HUDEP-2 (cell line): ENCODE data around the gene RALGAPA2.
A peak's percentile ranks its signal among the peaks of the same experiment; 100 is the strongest.

ENCODE experiments used
- DNase-seq, 76 experiments: peaks; one replicate each; lab custom pipeline; 2025; ENCODE audit not compliant: unreplicated experiment in 76 of 76; lab: John Stamatoyannopoulos, UW

The RALGAPA2 gene

DNA sequence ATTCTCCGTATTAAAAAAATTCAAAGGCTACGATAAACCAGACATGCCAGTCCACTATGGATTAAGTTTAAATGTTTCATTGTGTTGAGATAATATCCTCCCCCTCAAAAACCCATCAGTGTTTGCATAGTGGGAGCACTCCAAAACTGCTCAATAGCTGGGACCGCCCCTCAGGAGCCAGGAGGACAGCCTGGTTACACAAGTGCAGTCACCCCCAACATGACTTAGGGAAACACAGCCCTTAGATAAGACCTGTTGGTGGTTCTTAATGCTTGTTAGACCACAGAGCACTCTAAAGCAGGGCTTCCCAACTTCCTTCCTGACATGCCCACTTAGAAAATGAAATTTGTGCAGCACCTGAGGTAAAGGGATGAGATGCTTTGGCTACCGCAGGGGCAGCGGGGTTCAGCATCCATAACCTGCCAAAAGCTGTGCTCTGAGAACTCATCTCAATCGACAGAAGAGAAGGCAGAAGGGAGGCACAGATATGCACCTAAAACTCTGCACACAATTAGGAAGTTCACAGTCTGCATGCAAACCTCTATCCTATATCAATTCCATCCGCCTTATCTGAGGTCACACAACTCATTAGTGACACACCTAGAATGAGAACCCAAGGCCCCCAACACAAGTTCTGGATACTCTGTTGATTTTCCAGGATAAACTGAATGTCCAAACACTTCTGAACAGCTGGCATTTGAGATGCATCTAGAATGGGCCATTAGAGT, 74.3 kb downstream of the RALGAPA2 start:
- DNase-seq, result peak in 13 of 76 experiments; percentile 1 to 32 (median 5)

DNA sequence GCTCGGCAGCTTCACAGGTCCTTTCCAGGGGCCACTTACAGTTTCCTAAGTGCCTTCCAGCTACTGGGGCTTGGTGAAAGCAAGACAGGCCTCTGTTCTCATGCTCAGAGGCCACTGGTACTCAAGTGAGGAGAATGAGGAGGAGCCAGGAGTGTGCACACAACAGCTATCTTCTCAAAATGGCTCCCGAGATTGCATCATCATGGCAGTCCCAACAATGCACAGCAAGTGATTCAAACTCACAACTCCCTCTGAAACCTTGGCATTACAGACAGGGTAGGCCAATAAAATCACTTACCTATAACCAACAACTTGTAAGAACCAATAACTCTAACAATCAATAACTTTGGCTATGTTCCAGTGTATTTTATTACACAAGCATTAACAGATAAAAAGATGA, 77.4 kb downstream of the RALGAPA2 start:
- DNase-seq, result no peak

DNA sequence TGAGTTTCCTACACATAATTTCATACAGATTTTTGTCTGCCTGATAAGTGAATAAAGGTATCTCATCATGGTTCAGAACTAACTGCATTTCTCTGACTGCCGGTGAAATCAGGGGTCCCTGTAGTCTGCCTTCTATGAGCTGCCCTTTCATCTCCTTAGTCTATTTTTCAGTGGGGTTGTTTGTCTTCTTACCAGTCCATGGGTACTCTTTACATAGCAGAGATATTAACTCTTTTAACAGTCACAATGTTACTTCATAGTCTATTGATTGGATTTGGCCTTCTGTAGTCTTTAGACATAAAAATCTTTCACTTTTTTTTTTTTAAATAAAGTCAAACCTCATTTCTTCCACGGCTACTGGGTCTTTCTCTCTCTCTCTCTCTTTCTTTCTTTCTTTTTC, 79.8 kb downstream of the RALGAPA2 start:
- DNase-seq, result no peak

DNA sequence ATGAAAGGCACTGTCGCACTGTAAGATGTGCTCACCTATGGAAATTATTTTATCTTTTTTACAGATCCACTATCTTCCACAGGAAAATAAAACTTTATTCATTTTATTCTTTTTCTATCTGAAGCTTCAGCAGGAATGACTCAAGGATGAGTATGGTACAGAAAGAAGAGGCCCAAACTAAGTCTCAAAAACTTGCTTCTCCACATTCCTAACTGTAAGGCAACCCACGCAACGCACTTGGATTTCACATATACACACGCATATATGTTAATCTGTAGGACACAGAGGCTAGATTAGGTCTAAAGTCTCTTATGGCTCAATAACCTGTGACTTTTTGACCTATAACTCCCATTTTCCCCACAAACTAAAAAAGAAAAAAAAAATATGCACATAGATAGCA, 81.9 kb downstream of the RALGAPA2 start:
- no peak for DNase-seq

DNA sequence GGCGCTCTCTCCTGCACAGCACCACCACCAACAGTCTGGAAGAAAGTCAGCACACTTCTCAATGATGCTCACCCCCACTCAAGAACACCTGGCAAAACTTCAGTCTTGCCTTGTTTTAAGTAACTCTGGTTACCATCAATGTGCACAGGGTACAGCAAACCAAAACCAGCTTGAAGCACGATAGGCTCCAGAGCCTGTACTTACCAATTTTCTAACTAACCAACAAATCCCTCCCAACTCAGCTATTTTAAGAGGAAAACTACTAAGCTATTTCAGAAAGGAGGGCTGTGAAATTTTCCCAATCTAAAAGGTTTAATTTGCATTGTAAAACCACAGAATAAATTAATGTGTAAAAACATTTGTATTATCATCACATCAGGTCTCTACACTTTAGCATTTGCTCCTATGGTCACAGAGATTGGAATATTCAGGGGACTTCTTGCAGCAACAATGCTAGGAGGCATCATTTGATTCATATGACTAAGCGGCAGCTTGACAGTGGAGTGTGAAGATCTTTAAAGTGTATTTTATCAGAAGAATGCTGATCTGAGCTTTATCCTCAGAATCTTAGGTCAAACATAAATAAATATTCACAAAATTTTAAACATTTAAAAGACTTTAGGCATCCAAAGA, 82.8 kb downstream of the RALGAPA2 start:
- DNase-seq, result no peak

DNA sequence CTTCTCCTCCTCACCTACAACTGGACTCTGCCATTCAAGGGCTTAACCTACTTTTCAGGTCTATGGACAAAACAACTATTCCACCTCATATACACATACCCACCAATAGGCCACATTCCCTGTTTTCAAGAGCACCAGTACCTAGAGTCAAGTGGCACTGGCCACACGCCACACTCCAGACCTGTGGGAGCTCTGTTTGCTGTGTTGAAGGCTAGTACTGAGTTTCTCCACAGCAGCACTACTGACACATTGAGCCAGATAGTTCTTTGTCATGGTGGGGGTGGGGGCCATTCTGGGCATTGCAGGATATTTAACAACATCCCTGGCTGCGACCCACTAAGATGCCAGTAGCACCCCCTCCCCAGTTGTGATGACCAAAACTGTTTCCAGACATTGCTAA, 84.1 kb downstream of the RALGAPA2 start:
- no peak for DNase-seq

DNA sequence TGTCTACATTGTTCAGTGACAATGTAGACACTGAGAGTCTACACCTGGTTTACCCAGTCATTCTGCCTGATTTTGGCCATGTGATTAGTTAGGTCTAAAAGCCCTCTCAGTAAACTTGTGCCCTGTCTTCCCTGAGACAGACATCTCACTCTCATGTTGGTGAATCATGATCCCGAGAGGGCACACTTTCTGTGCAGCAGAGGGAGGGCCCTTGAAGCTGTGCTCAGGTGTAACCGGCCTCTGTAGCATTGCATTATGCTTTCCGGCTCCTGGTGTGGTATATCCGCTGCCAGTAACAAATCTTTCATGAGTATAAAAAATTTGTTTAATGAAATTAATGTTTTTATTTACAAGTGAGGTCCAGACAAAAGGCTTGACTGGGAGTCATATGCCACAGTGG, 85.0 kb downstream of the RALGAPA2 start:
- no peak for DNase-seq

DNA sequence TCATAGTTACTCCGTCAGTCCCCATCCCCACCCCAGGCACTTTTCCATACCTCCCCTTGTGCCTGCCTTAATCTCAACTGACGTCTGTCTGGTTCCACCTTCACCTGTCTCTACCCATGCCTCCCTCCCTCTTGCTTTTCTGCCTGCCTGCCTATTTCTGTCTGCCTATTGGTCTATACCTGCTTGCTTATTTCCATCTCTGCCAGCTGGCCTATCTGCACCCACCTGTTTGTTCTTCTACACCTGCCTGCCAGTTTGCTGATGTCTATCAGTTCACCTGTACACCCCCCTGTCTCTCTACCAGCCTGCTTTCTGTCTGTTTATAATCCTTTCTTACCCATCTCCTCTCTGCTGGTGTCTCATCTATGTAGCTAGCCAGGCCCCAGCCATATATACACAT, 87.5 kb downstream of the RALGAPA2 start:
- no peak for DNase-seq

DNA sequence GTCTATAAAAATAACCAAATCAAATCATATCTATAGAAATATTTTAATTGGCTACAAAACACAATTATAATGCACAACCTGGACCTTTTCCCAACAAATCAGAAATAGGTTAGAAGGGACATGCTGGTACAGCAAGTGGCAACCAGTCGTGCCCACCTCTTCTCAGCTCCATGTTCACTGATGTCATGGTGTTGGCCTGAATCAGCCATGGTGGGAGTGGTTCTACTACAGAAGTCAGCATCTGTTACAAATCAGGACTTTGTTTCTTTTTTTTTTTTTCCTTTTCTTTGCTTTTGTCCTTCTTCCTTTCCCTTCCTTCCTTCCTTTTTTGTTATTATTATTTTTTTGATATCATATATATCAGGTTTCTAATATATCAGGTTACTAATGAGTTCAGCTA, 91.2 kb downstream of the RALGAPA2 start:
- DNase-seq, result no peak

DNA sequence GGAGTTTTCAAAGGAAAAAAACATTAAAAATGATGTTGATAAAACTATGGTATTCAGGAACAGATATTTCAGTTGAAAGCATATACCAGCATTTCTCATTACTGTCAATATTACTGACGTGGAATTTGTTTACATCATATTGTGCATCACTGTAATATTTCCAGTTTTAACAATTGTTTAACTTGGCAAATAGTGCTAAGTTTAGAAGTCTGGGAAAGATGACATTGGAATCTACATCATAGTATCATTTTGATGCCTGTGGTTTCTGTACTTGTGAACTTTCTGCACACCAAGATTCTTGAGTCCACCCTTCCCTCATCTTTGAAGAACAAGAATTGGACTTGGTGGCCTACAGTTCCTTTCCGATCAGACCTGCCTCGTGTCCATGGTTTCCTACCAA, 98.1 kb downstream of the RALGAPA2 start:
- DNase-seq, result no peak

DNA sequence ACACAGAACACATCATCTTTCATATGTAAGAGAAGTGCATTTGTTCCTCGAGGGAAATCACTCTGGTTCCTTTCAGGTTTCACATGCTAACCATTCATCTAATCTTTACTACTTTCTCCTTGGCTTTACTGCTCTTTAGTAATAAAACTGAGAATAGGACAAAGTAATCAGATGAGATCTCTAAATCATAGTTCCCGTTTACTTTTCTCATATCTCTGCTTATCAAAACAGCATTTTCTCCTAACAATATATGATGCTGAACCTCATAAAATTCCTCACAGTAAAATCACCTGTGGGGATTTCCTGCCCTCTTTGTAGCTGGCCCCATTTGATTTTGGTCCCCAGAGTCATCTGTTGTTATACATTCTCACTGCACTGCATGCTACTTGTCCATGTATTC, 100.2 kb downstream of the RALGAPA2 start:
- DNase-seq, result no peak

DNA sequence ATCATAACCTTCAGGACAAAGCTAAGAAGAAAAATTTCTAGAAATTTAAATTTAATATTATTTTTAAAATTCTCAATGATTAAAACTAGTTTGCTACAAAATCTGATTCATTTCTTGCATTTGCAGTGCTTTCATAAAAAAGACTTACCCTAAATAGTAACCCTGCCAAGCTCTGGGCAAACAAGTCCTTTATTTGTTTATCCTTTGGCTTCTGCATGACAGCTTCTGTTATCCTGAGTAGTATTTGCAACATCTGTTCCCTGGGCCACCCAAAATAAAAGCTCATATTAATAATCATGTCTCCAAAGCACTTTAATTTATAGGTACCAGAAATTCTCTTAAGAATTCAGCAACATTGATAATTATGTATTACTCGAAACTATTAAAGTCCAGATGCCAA, 101.3 kb downstream of the RALGAPA2 start:
- no peak for DNase-seq

DNA sequence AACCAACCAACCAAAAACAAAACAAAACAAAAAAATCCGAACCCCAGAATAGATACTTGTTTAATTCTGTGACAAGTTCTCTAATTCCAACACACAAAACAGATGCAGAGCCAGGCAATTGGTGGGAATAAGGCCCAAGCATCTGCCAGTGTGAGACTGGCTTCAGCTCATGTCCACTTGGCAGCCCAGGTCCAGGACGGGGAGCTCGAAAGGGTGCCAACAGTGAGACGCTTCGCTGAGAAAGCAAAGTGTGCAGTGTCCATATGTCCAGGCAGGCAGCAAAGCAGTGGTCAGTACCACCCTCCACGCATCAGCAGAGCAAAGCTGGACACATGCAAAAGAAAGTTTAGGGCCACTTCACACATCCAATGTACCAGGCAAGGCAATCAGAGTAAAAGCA, 102.9 kb downstream of the RALGAPA2 start:
- DNase-seq, result no peak

DNA sequence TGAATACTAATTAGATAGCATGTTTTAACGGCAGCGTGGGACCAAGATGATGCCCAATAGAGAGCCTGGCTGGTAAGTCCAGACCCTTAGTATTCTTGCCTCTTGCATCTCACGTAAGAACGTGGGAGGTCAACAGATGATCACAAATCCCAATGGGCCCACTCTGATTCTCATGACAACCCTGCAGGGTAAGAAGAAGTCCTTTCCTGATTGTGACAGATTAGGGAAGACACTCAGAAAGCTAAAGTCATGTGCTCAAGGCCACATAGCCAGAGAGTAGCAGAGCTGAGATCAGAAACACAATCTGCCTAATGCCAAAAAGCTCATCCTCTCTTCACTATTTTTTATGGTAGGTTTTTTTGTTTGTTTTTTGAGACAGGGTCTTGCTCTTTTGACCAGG, 103.8 kb downstream of the RALGAPA2 start:
- DNase-seq, result no peak

DNA sequence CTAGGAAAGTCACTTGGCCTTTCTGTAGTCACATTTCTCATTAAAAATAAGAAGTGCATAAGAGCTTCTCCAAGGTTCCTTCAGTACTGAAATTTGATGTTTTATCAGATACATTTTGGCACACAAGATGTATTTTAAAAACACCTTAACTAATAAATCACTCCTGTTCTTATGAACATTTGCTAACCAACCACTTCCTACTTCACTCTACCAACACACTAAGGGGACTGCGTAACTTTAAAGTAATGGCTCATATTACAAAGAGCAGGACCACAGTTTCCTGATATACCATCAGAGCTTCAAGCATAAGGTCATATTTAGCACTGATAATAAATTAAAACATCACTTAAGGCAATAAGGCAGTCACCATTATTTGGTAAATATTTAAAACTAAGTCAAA, 104.4 kb downstream of the RALGAPA2 start:
- no peak for DNase-seq

DNA sequence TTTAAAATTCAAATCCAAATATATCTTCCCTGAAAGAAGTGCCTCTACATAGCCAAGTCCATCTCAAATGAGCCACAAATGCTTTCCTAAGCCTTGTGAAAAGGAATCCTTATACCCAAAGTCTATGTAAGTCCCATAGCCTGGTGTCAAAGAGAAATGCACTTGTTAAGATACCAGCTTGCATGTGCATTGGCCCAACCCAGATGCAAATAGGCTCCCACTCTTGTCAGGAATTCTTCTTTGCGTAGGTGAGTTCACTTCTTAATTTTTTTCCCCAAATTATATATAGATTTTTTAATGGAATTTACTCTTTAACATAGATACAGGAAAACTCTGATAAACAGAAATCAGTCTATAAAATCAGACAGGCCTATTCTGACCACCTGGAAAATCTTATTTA, 105.6 kb downstream of the RALGAPA2 start:
- DNase-seq, result no peak

DNA sequence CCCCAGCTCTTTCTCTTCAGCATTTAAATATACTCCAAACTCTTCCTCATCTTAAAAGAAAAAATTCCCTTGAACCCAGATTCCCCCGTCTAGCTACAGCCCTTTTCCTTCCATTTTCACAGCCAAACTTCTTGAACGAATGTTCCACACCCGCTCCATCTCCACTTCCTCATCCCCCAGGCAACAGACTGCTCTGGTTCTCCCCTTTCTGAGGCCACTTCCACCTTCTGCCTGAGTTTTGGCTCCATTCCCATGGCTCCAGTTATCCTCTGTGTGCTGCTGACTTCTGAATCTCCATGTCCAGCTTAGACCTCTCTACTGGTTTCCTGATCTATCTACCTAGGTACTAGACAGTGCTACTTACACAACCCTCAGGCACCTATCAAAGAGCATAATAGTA, 106.4 kb downstream of the RALGAPA2 start:
- DNase-seq, result no peak

DNA sequence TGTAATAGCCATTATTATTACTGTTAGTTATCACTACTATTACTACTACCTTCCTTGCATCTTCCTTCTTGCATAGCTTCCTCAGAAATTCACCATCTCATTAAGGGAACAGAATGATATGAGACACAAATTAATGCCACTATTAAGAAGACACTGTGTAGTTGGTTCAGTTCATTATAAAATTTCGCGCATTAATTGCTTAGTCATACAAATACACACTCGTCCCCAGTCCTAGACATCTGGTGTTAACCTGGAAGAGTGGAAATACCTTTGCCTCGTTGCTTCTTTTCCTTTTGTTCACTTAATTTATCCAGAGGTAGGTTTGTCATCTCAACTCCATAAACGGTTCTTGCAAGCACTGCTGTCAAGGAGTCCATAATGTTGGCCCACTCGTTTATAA, 107.5 kb downstream of the RALGAPA2 start:
- no peak for DNase-seq

DNA sequence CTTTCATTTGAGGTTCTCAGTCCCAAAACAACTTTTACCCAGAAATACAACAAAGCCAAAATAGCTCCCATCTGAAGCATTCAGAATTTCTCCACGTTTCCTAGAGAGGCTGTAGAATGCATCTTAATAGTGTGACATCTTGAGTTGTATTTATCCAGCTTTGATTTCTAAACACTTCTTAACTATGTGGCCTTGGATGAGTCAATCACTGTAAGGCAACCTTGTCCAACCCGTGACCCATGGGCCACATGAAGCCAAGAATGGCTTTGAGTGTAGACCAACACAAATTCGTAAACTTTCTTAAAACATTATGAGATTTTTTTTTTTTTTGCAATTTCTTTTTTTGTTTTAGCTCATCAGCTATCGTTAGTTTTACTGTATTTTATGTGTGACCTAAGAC, 108.1 kb downstream of the RALGAPA2 start:
- no peak for DNase-seq

DNA sequence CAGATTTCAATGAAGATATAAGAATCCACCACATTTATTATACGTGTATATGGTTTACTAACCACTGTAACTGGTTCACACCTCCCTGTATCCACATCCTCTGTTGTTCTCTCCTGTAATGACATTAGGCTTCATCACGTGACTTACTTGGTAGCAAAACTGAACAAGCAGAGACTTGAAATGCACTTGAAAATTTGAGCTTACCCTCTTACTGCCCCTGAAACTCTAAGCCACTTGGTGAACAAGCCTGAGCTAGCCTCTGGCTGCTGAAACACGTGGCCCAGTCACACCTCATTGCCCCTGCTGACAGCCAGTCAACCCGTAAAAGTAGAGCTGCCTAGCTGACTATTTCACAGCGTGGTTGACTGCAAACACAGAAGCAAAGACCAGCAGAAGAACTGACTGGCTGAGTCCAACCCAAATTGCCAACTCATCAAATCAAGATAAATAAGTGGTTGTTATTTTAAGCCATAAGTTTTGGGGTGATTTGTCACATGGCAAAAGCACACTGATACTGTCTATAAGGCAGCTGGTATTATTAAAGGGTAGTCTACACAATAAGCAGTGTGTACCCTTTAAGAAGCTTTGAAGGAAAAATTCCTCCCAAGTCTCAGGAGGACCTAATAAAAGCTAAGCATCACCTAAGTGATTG, 109.0 kb downstream of the RALGAPA2 start:
- no peak for DNase-seq

DNA sequence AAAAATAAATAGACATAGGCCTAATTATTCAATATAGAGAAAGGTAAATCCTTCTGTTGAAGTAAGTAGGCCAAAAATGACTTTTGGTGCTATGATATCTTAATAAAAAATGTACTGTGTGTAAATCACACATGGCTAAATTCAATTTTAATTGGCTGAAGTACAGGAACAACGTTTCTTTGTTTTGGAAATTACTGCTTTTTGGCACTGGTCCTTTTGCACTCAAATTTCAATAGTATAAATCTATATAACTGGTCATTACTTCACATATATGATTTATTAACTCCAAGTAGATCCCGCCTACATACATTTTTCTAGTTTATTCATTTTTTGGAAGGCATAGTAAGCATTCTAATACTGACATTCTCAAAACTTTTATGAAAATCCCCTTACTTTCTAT, 114.5 kb downstream of the RALGAPA2 start:
- no peak for DNase-seq

DNA sequence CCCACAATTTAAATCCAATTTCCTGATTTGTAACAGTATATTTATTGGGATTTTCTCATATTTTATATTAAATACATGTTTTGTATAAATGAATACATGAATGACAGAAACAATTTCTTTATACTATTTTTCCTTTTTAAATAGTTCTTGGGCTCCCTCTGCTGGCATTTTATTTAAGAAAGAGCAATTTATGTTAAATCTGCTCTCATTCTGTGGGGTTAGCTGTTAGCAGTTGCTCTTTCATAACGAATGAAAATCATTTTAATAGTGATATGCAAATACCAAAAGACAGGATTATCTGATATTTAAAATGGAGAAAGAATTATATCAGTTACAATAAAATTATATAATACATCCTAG, 118.3 kb downstream of the RALGAPA2 start:
- peak in 2 of 76 experiments; percentile 1 for DNase-seq
